MCF 10A (cell line): ENCODE measurements around the gene ZSCAN22. TPM values are rescaled to one million over a fixed set of nuclear protein-coding genes. Genes with fewer than 3 reads are reported as not detected.

Experiments
- BruUV-seq: library from RNA; stranded (reverse); fragments of 400-500 nt; replicated peaks from 2 replicates; lab custom pipeline; 2021; lab: Mats Ljungman, UMichigan
- CTCF ChIA-PET: fragments of 300-600 bp; sonication (Branson Sonifier 250); formaldehyde crosslinking; extraction: SDS; loops from one replicate; lab custom pipeline; 2021; ENCODE audit warnings: antibody characterized with exemption, inconsistent platforms; lab: Yijun Ruan, JAX
- POLR2A ChIA-PET: fragments of 300-600, 350-650 bp; sonication (Branson Sonifier 250); formaldehyde crosslinking; extraction: SDS; loops from one replicate; lab custom pipeline; 2020; ENCODE audit warnings: antibody characterized with exemption, inconsistent platforms; lab: Yijun Ruan, JAX
- DNase-seq: peaks from one replicate; pipeline ENCODE4 v3.0.0-alpha.2; 2018; ENCODE audit not compliant: unreplicated experiment
- H3K27ac Mint-ChIP-seq: one replicate; pipeline ENCODE4 v1.8.0; 2022; ENCODE audit warnings: mild to moderate bottlenecking, low read depth, mixed read lengths; ENCODE audit not compliant: unreplicated experiment
- H3K27me3 Mint-ChIP-seq: one replicate; pipeline ENCODE4 v1.8.0; 2022; ENCODE audit warnings: mixed read lengths; ENCODE audit not compliant: insufficient read depth, unreplicated experiment
- H3K36me3 Mint-ChIP-seq: one replicate; pipeline ENCODE4 v1.8.0; 2022; ENCODE audit warnings: mild to moderate bottlenecking, moderate library complexity, mixed read lengths; ENCODE audit not compliant: insufficient read depth, unreplicated experiment
- H3K4me1 Mint-ChIP-seq: one replicate; pipeline ENCODE4 v1.8.0; 2022; ENCODE audit warnings: mixed read lengths; ENCODE audit not compliant: insufficient read depth, unreplicated experiment
- H3K4me3 Mint-ChIP-seq: one replicate; pipeline ENCODE4 v1.8.0; 2022; ENCODE audit warnings: mild to moderate bottlenecking, moderate library complexity, mixed read lengths; ENCODE audit not compliant: unreplicated experiment
- H3K9me3 Mint-ChIP-seq: one replicate; pipeline ENCODE4 v1.8.0; 2022; ENCODE audit warnings: mixed read lengths; ENCODE audit not compliant: unreplicated experiment
- intact Hi-C: fragments of 100-400 bp; cut with micrococcal nuclease; formaldehyde crosslinking; loops from 2 replicates; pipeline ENCODE4 v1.14.1; 2022
- total RNA-seq: library from RNA; stranded (reverse); gene quantifications from 2 replicates; pipeline ENCODE4 v1.2.3, GENCODE V29; 2022
- TF ChIP-seq, protein P1 (sequence below): fragments of 200-600 bp; IDR thresholded peaks from one replicate; pipeline ENCODE4 v1.8.0; 2022; ENCODE audit warnings: antibody characterized with exemption, mild to moderate bottlenecking; ENCODE audit not compliant: unreplicated experiment

The ZSCAN22 gene
- total RNA-seq, 1 experiment from 2014 or later = 3.8 TPM

DNA sequence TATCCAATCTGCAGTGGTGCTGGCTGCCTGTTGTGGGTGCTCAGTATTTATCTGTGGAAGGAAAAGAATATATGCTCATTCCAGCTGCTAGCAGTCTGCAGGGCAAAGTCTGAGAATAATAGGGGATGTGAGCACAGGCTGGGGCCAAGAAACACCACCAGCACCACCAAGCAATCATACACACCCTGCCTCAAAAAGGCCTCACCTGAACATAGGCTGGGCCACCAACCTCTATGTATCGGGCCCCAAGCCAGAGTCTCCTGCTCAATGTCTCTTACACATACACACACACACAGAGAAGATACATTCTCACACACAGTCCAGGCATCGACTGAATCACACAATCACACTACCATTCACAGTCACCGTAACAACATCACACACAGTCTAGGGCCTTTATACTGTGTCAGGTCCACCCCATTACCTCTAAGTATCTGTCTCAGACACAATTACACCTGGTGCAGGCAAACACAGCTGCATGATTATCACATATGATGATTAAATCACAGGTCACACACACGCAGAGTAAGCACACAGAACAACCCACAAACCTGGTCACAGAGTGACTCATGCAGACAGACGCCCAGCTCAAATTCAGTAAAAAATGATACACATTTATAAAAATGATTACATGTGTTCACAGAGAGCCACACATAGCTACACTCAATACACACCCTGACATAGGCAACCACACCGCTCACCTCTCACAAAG, 1.3 kb upstream of the ZSCAN22 start:
- Mint-ChIP-seq H3K27ac (no peak overlapping the region), H3K4me3 (no peak overlapping the region), H3K27me3 (no peaks in the 10 kb centered on the region), H3K9me3 (no peaks in the 10 kb centered on the region), H3K36me3 (peaks cover under 1% of the 10 kb centered on the region), H3K4me1 (peaks cover 3% of the 10 kb centered on the region)
- TF ChIP-seq, protein P1, sequence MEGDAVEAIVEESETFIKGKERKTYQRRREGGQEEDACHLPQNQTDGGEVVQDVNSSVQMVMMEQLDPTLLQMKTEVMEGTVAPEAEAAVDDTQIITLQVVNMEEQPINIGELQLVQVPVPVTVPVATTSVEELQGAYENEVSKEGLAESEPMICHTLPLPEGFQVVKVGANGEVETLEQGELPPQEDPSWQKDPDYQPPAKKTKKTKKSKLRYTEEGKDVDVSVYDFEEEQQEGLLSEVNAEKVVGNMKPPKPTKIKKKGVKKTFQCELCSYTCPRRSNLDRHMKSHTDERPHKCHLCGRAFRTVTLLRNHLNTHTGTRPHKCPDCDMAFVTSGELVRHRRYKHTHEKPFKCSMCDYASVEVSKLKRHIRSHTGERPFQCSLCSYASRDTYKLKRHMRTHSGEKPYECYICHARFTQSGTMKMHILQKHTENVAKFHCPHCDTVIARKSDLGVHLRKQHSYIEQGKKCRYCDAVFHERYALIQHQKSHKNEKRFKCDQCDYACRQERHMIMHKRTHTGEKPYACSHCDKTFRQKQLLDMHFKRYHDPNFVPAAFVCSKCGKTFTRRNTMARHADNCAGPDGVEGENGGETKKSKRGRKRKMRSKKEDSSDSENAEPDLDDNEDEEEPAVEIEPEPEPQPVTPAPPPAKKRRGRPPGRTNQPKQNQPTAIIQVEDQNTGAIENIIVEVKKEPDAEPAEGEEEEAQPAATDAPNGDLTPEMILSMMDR = no peak
- intact Hi-C loops = loop anchor here (1.0 to 5.0 kb wide), 3 partner anchors 37 to 142 kb away; partner anchors contain the start of genes ZNF324, ZNF497 and ZNF837
- POLR2A ChIA-PET = interaction anchor here (1.4 to 5.3 kb wide), 9 partner anchors 8 to 936 kb away, joined by 4 to 55 read pairs (median 11); partner anchors contain the start of genes ERVK3-1, RPS5, ZNF497 and ZNF548
- CTCF ChIA-PET = interaction anchor here (0.5 kb wide), 1 partner anchor 980 kb away, joined by 3 read pairs; no protein-coding TSS in a partner anchor
- no TSS peak for BruUV-seq
- DNase-seq = no peak

DNA sequence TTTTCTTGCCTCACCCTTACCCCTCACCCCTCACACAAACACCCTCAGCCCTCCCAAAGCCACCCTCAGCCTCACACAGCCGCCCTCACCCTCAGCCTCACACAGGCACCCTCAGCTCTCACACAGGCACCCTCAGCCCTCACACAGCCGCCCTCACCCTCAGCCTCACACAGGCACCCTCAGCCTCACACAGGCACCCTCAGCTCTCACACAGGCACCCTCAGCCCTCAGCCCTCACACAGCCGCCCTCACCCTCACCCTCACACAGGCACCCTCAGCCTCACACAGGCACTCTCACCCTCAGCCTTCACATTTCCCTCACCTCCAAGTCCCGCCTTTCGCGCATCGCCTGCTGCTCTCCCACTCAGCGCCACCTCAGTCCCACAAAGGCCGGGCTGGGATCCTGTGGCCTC, 287 bp upstream of the ZSCAN22 start:
- ChIA-PET CTCF (interaction anchor here (0.6 to 0.7 kb wide), 2 partner anchors 95 to 815 kb away, joined by 3 to 4 read pairs; no protein-coding TSS in a partner anchor), POLR2A (interaction anchor here (0.6 to 5.3 kb wide), 31 partner anchors 9 to 937 kb away, joined by 3 to 55 read pairs (median 4); partner anchors contain the start of genes ERVK3-1, RPS5, ZBTB45 and ZNF274)
- H3K4me1 Mint-ChIP-seq = peaks cover 9% of the 10 kb centered on the region
- no TSS peak for BruUV-seq
- DNase-seq = no peak
- no peaks in the 10 kb centered on the region for H3K36me3 Mint-ChIP-seq
- no peak overlapping the region for H3K27ac Mint-ChIP-seq
- intact Hi-C loops = loop anchor here (1.0 to 5.0 kb wide), 3 partner anchors 36 to 141 kb away; partner anchors contain the start of genes ZNF324, ZNF497 and ZNF837
- TF ChIP-seq, protein P1 = no peak
- no peaks in the 10 kb centered on the region for H3K27me3 Mint-ChIP-seq
- H3K9me3 Mint-ChIP-seq = no peaks in the 10 kb centered on the region
- no peak overlapping the region for H3K4me3 Mint-ChIP-seq

DNA sequence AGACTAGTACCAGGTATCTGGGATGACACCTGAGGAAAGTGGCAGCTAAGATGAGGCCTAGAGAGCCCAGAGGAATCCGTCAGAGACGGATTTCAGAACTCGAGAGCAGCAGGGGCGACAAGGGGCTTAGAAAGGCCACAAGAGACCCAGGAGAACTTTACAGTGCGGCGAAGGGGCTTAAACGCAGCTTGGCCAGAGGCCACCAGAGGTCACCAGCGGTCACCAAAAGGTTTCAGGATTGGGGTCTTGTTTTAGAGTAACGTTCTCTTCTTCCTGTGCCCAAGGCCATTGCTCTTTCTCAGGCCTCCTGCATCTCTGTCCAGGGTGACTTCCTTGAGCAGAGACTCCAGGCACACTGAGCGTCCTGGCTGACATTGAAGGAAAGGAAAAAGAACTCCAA, 2.2 kb downstream of the ZSCAN22 start:
- H3K4me1 Mint-ChIP-seq = peaks cover 9% of the 10 kb centered on the region
- no peaks in the 10 kb centered on the region for H3K27me3 Mint-ChIP-seq
- intact Hi-C loops = loop anchor here (5.0 kb wide), 1 partner anchor 138 kb away; the partner anchor contains the start of gene ZNF324
- ChIA-PET POLR2A (interaction anchor here (1.8 to 5.3 kb wide), 2 partner anchors 17 to 34 kb away, joined by 10 to 55 read pairs; partner anchors contain the start of gene ZNF497), CTCF (interaction anchor here (0.5 to 1.9 kb wide), 3 partner anchors 18 to 45 kb away, joined by 3 to 7 read pairs (median 4); no protein-coding TSS in a partner anchor)
- H3K9me3 Mint-ChIP-seq = no peaks in the 10 kb centered on the region
- H3K4me3 Mint-ChIP-seq = no peak overlapping the region
- no peak for DNase-seq
- TF ChIP-seq, protein P1 = peak; percentile 22
- no peaks in the 10 kb centered on the region for H3K36me3 Mint-ChIP-seq
- no TSS peak for BruUV-seq
- H3K27ac Mint-ChIP-seq = no peak overlapping the region

DNA sequence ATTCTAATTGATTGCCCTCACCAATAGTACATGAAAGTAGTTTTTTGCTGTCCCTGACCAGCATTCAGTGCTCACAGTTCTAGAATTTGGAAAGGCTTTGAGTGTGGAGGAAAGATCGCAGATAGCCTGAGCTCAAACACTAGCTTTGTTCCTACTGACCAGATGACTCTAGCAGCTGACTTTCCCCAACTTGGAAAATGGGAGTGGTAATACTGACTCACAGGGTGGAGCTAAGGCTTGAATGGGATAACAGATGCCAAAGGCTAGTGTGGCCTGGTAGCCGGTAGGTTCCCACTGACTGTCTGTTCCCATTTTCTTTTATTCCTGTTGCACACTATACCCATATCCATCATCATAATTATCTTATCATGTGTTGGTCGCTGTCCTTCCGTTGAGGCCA, 3.7 kb downstream of the ZSCAN22 start:
- CTCF ChIA-PET = interaction anchor here (0.6 to 1.5 kb wide), 2 partner anchors 13 to 21 kb away, joined by 3 to 4 read pairs; no protein-coding TSS in a partner anchor
- Mint-ChIP-seq H3K4me1 (peaks cover 9% of the 10 kb centered on the region), H3K9me3 (no peaks in the 10 kb centered on the region), H3K4me3 (no peak overlapping the region), H3K27ac (peak overlapping the region; percentile 44), H3K27me3 (no peaks in the 10 kb centered on the region), H3K36me3 (peaks cover 9% of the 10 kb centered on the region)
- POLR2A ChIA-PET = interaction anchor here (0.7 to 1.4 kb wide), 10 partner anchors 10 to 190 kb away, joined by 3 to 16 read pairs (median 4); partner anchors contain the start of genes ZBTB45, ZNF446, ZNF497 and ZNF584
- peak; percentile 73 for DNase-seq
- intact Hi-C loops = no loop called here
- BruUV-seq = no TSS peak
- TF ChIP-seq, protein P1 = no peak
